MM.1S (cell line): ENCODE results near the gene ERCC2.

Experiments used
- DNase-seq: peaks from one replicate; pipeline ENCODE4 v3.0.0-alpha.2; 2015
- H2AFZ ChIP-seq: fragments of 300-600 bp; sonication (generic); 2 replicates; pipeline ENCODE4 v1.6.0; 2016; ENCODE audit warnings: antibody characterized with exemption, low read length
- H3F3A ChIP-seq: fragments of 300-600 bp; sonication (generic); 2 replicates; pipeline ENCODE4 v1.6.1; 2016; ENCODE audit warnings: mild to moderate bottlenecking, antibody characterized with exemption, low read length, moderate library complexity, mixed read lengths; ENCODE audit not compliant: insufficient read depth
- H3K27ac ChIP-seq: fragments of 300-600 bp; sonication (generic); 2 replicates; pipeline ENCODE4 v1.5.1; 2016; ENCODE audit warnings: mild to moderate bottlenecking, low read length
- H3K27me3 ChIP-seq: fragments of 300-600 bp; sonication (generic); replicated peaks from 2 replicates; pipeline ENCODE4 v1.6.0; 2016; ENCODE audit warnings: low read length; ENCODE audit not compliant: insufficient read depth
- H3K36me3 ChIP-seq: fragments of 300-600 bp; sonication (generic); replicated peaks from 2 replicates; pipeline ENCODE4 v1.6.1; 2016; ENCODE audit warnings: mild to moderate bottlenecking, low read length, mixed read lengths; ENCODE audit not compliant: insufficient read depth
- H3K4me1 ChIP-seq: fragments of 300-600 bp; sonication (generic); 2 replicates; pipeline ENCODE4 v1.6.1; 2016; ENCODE audit warnings: low read length, mixed read lengths
- H3K4me2 ChIP-seq: fragments of 300-600 bp; sonication (generic); 2 replicates; pipeline ENCODE4 v1.6.0; 2016; ENCODE audit warnings: low read depth, low read length
- H3K4me3 ChIP-seq: fragments of 300-600 bp; sonication (generic); 2 replicates; pipeline ENCODE4 v1.5.1; 2016; ENCODE audit warnings: low read length, mixed read lengths
- H3K79me2 ChIP-seq: fragments of 300-600 bp; sonication (generic); 2 replicates; pipeline ENCODE4 v1.6.1; 2016; ENCODE audit warnings: mixed run types, low read length, mixed read lengths
- H3K9ac ChIP-seq: fragments of 300-600 bp; sonication (generic); 2 replicates; pipeline ENCODE4 v1.6.1; 2016; ENCODE audit warnings: low read length, mixed read lengths
- H3K9me2 ChIP-seq: fragments of 300-600 bp; sonication (generic); replicated peaks from 2 replicates; pipeline ENCODE4 v1.6.1; 2016; ENCODE audit warnings: mild to moderate bottlenecking, low read length, mixed read lengths; ENCODE audit not compliant: insufficient read depth
- H3K9me3 ChIP-seq: fragments of 300-600 bp; sonication (generic); replicated peaks from 2 replicates; pipeline ENCODE4 v1.6.1; 2016; ENCODE audit warnings: mild to moderate bottlenecking, low read length, mixed read lengths; ENCODE audit not compliant: insufficient read depth
- H4K20me1 ChIP-seq: fragments of 300-600 bp; sonication (generic); 2 replicates; pipeline ENCODE4 v1.6.1; 2016; ENCODE audit warnings: mild to moderate bottlenecking, low read length, moderate library complexity, mixed read lengths; ENCODE audit not compliant: insufficient read depth
- CTCF ChIP-seq: fragments of 300-600 bp; sonication (generic); IDR thresholded peaks from 2 replicates; pipeline ENCODE4 v1.5.1; 2016; ENCODE audit warnings: antibody characterized with exemption, low read length, mixed read lengths
- EZH2 ChIP-seq: fragments of 300-600 bp; sonication (generic); optimal IDR thresholded peaks from 2 replicates; pipeline ENCODE3; 2017; ENCODE audit warnings: low read depth, mild to moderate bottlenecking, antibody characterized with exemption, low read length, mixed read lengths
- EZH2phosphoT487 ChIP-seq: fragments of 300-600 bp; sonication (generic); IDR thresholded peaks from 2 replicates; pipeline ENCODE4 v1.6.1; 2018; ENCODE audit warnings: antibody characterized with exemption, low read length

ERCC2 gene

DNA sequence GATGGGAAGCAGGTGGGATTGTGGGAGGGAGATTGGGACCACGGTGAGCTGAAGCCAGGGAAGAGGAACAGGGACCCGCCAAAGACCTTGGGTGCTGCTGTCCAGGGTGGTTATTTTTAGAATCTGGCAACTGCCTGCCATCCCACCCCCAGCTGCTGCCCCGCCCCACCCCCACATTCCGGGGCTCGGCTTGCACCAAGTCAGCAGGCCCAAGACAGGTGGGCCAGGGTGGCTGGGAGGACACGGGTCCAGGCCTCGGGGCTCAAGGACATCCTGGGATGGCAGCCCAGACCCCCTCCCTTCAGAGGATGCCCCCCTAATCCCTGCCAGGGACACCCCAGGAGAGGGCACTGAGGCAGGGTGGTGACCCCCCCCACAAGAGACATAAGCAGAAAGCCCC is 48.5 kb downstream of the ERCC2 start:
- H4K20me1 ChIP-seq = no peaks in the 10 kb centered on the region
- no peaks in the 10 kb centered on the region for H3K9me3 ChIP-seq
- H3K4me3 ChIP-seq = no peak overlapping the region
- H3K9me2 ChIP-seq = no peaks in the 10 kb centered on the region
- H2AFZ ChIP-seq = no peak overlapping the region
- no peaks in the 10 kb centered on the region for H3F3A ChIP-seq
- H3K27me3 ChIP-seq = peaks cover 52% of the 10 kb centered on the region
- H3K79me2 ChIP-seq = no peaks in the 10 kb centered on the region
- H3K9ac ChIP-seq = no peak overlapping the region
- H3K4me1 ChIP-seq = no peaks in the 10 kb centered on the region
- no peak overlapping the region for H3K27ac ChIP-seq
- H3K36me3 ChIP-seq = no peaks in the 10 kb centered on the region
- no peak for TF ChIP-seq EZH2phosphoT487
- TF ChIP-seq CTCF = no peak
- no peak for TF ChIP-seq EZH2
- DNase-seq = no peak
- no peak overlapping the region for H3K4me2 ChIP-seq

GRCh38 chr19:45320997-45321775 is 49.2 kb downstream of the ERCC2 start:
- Histone ChIP-seq H3K27ac (no peak overlapping the region), H3K36me3 (no peaks in the 10 kb centered on the region), H3K27me3 (peaks cover 58% of the 10 kb centered on the region), H3F3A (no peaks in the 10 kb centered on the region), H3K4me3 (no peak overlapping the region), H3K9me2 (no peaks in the 10 kb centered on the region), H4K20me1 (no peaks in the 10 kb centered on the region), H3K4me1 (no peaks in the 10 kb centered on the region), H3K79me2 (no peaks in the 10 kb centered on the region), H3K9me3 (no peaks in the 10 kb centered on the region), H3K9ac (no peak overlapping the region), H2AFZ (no peak overlapping the region), H3K4me2 (no peak overlapping the region)
- TF ChIP-seq EZH2 (no peak), CTCF (no peak), EZH2phosphoT487 (no peak)
- no peak for DNase-seq

DNA sequence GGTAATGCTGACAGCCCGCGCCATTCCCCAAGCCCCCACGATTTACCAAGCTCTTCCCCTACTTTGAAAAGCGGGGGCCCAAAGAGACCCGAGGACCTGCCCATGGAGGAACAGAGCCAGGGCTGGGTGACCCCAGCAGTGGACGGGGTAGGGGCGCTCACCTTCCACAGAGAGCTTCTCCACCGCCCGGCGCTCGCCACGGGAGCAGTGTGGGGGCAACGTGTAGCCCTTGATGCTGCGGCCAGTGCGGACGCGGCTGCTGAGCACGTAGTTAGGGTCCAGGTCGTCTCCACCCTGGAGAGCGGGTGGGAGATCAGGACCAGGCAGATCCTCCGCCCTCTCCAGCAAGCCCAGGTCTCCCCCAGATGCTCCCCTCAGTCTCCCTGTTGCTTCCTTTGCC is 55.1 kb downstream of the ERCC2 start:
- Histone ChIP-seq H3K4me3 (no peak overlapping the region), H3K9me3 (no peaks in the 10 kb centered on the region), H3K27me3 (peaks cover 63% of the 10 kb centered on the region), H3K4me1 (no peaks in the 10 kb centered on the region), H3K9me2 (no peaks in the 10 kb centered on the region), H4K20me1 (no peaks in the 10 kb centered on the region), H3K27ac (no peak overlapping the region), H2AFZ (no peak overlapping the region), H3K36me3 (no peaks in the 10 kb centered on the region), H3K4me2 (no peak overlapping the region), H3F3A (no peaks in the 10 kb centered on the region), H3K9ac (no peak overlapping the region), H3K79me2 (no peaks in the 10 kb centered on the region)
- no peak for DNase-seq
- TF ChIP-seq EZH2 = no peak
- TF ChIP-seq CTCF = no peak
- no peak for TF ChIP-seq EZH2phosphoT487
